NCI-H345 (cell line): ENCODE measurements around the gene CFAP57.
"Not testable (repeated sequence)": the region's sequence is repeated elsewhere in the genome, so short reads cannot be mapped to it uniquely, and the experiment has no call there.

ENCODE experiments used
- DNase-seq: peaks from one replicate; lab custom pipeline; 2025; lab: John Stamatoyannopoulos, UW

CFAP57 gene

GRCh38 chr1:43171876-43172526 is at the start of gene CFAP57, which contains the start of gene EBNA1BP2:
CFAP57 (plus strand) TSS chr1:43172330; CDS start chr1:43172754, 424 bp downstream.
EBNA1BP2 (minus strand) TSS chr1:43172290; CDS start chr1:43172118, 172 bp downstream.
- peak; percentile 93 for DNase-seq

GRCh38 chr1:43123031-43123430 is 49.1 kb upstream of the CFAP57 start:
- no peak for DNase-seq

GRCh38 chr1:43128816-43129215 is 43.3 kb upstream of the CFAP57 start:
- DNase-seq = no peak

- DNase-seq = no peak
These were observed 42.7 kb upstream of the CFAP57 start for GRCh38 chr1:43129426-43129825.

GRCh38 chr1:43134068-43134467 is 38.1 kb upstream of the CFAP57 start:
- no peak for DNase-seq

- DNase-seq = no peak
These were observed 37.5 kb upstream of the CFAP57 start for GRCh38 chr1:43134640-43135039.

- DNase-seq = no peak
These were observed 36.0 kb upstream of the CFAP57 start for GRCh38 chr1:43135857-43136781.

GRCh38 chr1:43137445-43138052 is 34.6 kb upstream of the CFAP57 start:
- DNase-seq = no peak

GRCh38 chr1:43139295-43139694 is 32.8 kb upstream of the CFAP57 start:
- DNase-seq = not testable (repeated sequence)

- DNase-seq = no peak
These were observed 32.1 kb upstream of the CFAP57 start for GRCh38 chr1:43140010-43140409.

GRCh38 chr1:43140583-43140982 is 31.5 kb upstream of the CFAP57 start:
- no peak for DNase-seq

GRCh38 chr1:43143441-43143888 is 28.7 kb upstream of the CFAP57 start:
- no peak for DNase-seq

- no peak for DNase-seq
These were observed 27.9 kb upstream of the CFAP57 start for GRCh38 chr1:43144237-43144636.

GRCh38 chr1:43147625-43148327 is 24.4 kb upstream of the CFAP57 start:
- DNase-seq = peak; percentile 94

GRCh38 chr1:43149889-43150288 is 22.2 kb upstream of the CFAP57 start:
- no peak for DNase-seq

- no peak for DNase-seq
These were observed 19.3 kb upstream of the CFAP57 start for GRCh38 chr1:43152866-43153265.

- DNase-seq = no peak
These were observed 18.7 kb upstream of the CFAP57 start for GRCh38 chr1:43153443-43153842.

- no peak for DNase-seq
These were observed 16.1 kb upstream of the CFAP57 start for GRCh38 chr1:43156026-43156425.

- no peak for DNase-seq
These were observed 7.0 kb upstream of the CFAP57 start for GRCh38 chr1:43165162-43165561.

GRCh38 chr1:43165765-43166164 is 6.4 kb upstream of the CFAP57 start:
- DNase-seq = no peak

GRCh38 chr1:43171312-43171875 is 736 bp upstream of the CFAP57 start:
- DNase-seq = no peak

GRCh38 chr1:43172527-43172972 is 420 bp downstream of the CFAP57 start:
- peak; percentile 85 for DNase-seq
